SK-N-SH treated with all-trans-retinoic acid at 6 μM for 48 hours (cell line): ENCODE measurements around the gene NBAS.

Experiments used
- CREB5 ChIP-seq: fragments of 250-450 bp; sonication (Bioruptor Pico); IDR thresholded peaks from 2 replicates; pipeline ENCODE4 v1.5.1; 2020; ENCODE audit warnings: low read depth, mild to moderate bottlenecking, moderate library complexity
- CSRNP3 ChIP-seq: fragments of 250-450 bp; sonication (Bioruptor Pico); IDR thresholded peaks from 2 replicates; pipeline ENCODE4 v1.5.1; 2021; ENCODE audit warnings: mild to moderate bottlenecking, moderate library complexity
- GLIS3 ChIP-seq: fragments of 250-450 bp; sonication (Bioruptor Pico); IDR thresholded peaks from 2 replicates; pipeline ENCODE4 v1.5.0; 2020; ENCODE audit warnings: mild to moderate bottlenecking, moderate library complexity
- ISL1 ChIP-seq: fragments of 250-450 bp; sonication (Bioruptor Pico); IDR thresholded peaks from 2 replicates; pipeline ENCODE4 v2.1.2; 2022; ENCODE audit warnings: mild to moderate bottlenecking, moderate library complexity
- PPARA ChIP-seq: fragments of 250-450 bp; sonication (Bioruptor Pico); IDR thresholded peaks from 2 replicates; pipeline ENCODE4 v1.5.0; 2020; ENCODE audit warnings: mild to moderate bottlenecking, borderline replicate concordance
- RARB ChIP-seq: fragments of 250-450 bp; sonication (Bioruptor Pico); IDR thresholded peaks from 2 replicates; pipeline ENCODE4 v1.8.0; 2021; ENCODE audit warnings: mild to moderate bottlenecking, moderate library complexity
- SNAI2 ChIP-seq: fragments of 250-450 bp; sonication (Bioruptor Pico); IDR thresholded peaks from 2 replicates; pipeline ENCODE4 v1.5.0; 2020; ENCODE audit warnings: mild to moderate bottlenecking, moderate library complexity
- TOX ChIP-seq: fragments of 250-450 bp; sonication (Bioruptor Pico); IDR thresholded peaks from 2 replicates; pipeline ENCODE4 v1.8.0; 2021; ENCODE audit warnings: mild to moderate bottlenecking, moderate library complexity, borderline replicate concordance
- ZFP3 ChIP-seq: fragments of 250-450 bp; sonication (Bioruptor Pico); IDR thresholded peaks from 2 replicates; pipeline ENCODE4 v1.5.0; 2020; ENCODE audit warnings: mild to moderate bottlenecking, moderate library complexity
- ZFP30 ChIP-seq: fragments of 450-650 bp; formaldehyde crosslinking; IDR thresholded peaks from 2 replicates; pipeline ENCODE4 v1.5.0; 2022; ENCODE audit warnings: mild to moderate bottlenecking, moderate library complexity
- ZNF70 ChIP-seq: fragments of 450-650 bp; formaldehyde crosslinking; IDR thresholded peaks from 2 replicates; pipeline ENCODE4 v1.5.0; 2020; ENCODE audit warnings: mild to moderate bottlenecking, moderate library complexity

GRCh38 chr2:15608392-15608761 is 47.2 kb upstream of the NBAS start:
- TF ChIP-seq SNAI2 (CRISPR knock-in tag) (no peak), TOX (no peak), PPARA (CRISPR knock-in tag) (no peak), CREB5 (no peak), ISL1 (CRISPR knock-in tag) (no peak), ZFP3 (CRISPR knock-in tag) (no peak), CSRNP3 (no peak), GLIS3 (no peak), ZFP30 (no peak), RARB (no peak), ZNF70 (CRISPR knock-in tag) (no peak)
